Endodermal cell (in vitro differentiated cells): ENCODE results near the gene RAB7B. TPM values are rescaled to one million over a fixed set of nuclear protein-coding genes. Genes with fewer than 3 reads are reported as not detected.

Experiments used
- DNase-seq: peaks from one replicate; pipeline ENCODE4 v3.0.0-alpha.2; 2017
- H3K27ac ChIP-seq: 2 replicates; pipeline ENCODE4 v1.5.1; 2013; ENCODE audit warnings: mild to moderate bottlenecking, low read depth, low read length, moderate library complexity
- H3K27me3 ChIP-seq: 2 replicates; pipeline ENCODE4 v1.6.1; 2013; ENCODE audit warnings: mild to moderate bottlenecking, low read length, moderate library complexity; ENCODE audit not compliant: insufficient read depth, control insufficient read depth, poor library complexity, severe bottlenecking
- H3K36me3 ChIP-seq: 2 replicates; pipeline ENCODE4 v1.7.0; 2013; ENCODE audit warnings: mild to moderate bottlenecking, low read length, moderate library complexity; ENCODE audit not compliant: control insufficient read depth, insufficient read depth
- H3K4me1 ChIP-seq: one replicate; pipeline ENCODE4 v1.7.0; 2013; ENCODE audit warnings: low read length; ENCODE audit not compliant: control insufficient read depth, insufficient read depth
- H3K4me3 ChIP-seq: 2 replicates; pipeline ENCODE4 v1.5.1; 2013; ENCODE audit warnings: mild to moderate bottlenecking, low read length, moderate library complexity
- H3K9ac ChIP-seq: 2 replicates; pipeline ENCODE4 v1.6.1; 2013; ENCODE audit warnings: mild to moderate bottlenecking, low read length, moderate library complexity; ENCODE audit not compliant: poor library complexity, severe bottlenecking; ENCODE audit errors: extremely low read depth
- H3K9me3 ChIP-seq: 2 replicates; pipeline ENCODE4 v1.6.1; 2013; ENCODE audit warnings: mild to moderate bottlenecking, low read length, moderate library complexity; ENCODE audit not compliant: control insufficient read depth
- H3K27ac Mint-ChIP-seq: 2 replicates; pipeline ENCODE4 v1.8.0; 2020; ENCODE audit warnings: mixed read lengths
- H3K27me3 Mint-ChIP-seq: 2 replicates; pipeline ENCODE4 v1.8.0; 2021; ENCODE audit warnings: mild to moderate bottlenecking, mixed read lengths; ENCODE audit not compliant: insufficient read depth
- H3K36me3 Mint-ChIP-seq: 2 replicates; pipeline ENCODE4 v1.8.0; 2020; ENCODE audit warnings: low read depth, mixed read lengths
- H3K4me1 Mint-ChIP-seq: 2 replicates; pipeline ENCODE4 v1.8.0; 2020; ENCODE audit warnings: mixed read lengths
- H3K4me3 Mint-ChIP-seq: 2 replicates; pipeline ENCODE4 v1.8.0; 2020; ENCODE audit warnings: mild to moderate bottlenecking, moderate library complexity, mixed read lengths
- H3K9me3 Mint-ChIP-seq: 2 replicates; pipeline ENCODE4 v1.8.0; 2020; ENCODE audit warnings: mild to moderate bottlenecking, mixed read lengths
- WGBS, 2 experiments: methylation state at CpG; one replicate each; pipeline versions ENCODE4 v1.1.5 to v1.1.7; 2013; ENCODE audit warnings: missing lambda C conversion rate in 2 of 2, mixed read lengths in 1 of 2; ENCODE audit not compliant: insufficient coverage in 1 of 2, insufficient read length in 1 of 2; 5-methylcytosine and 5-hydroxymethylcytosine counted together
- total RNA-seq, 2 donors: library from RNA; stranded (reverse); fragmentation: NEBNext Ultra II Directional in 1 of 2; extraction: Animal tissue kit (Norgen Biotek cat#: 25700) in 1 of 2; gene quantifications; 2 replicates in 1 of 2; 3 replicates in 1 of 2; pipeline ENCODE4 v1.2.1, GENCODE V29; 2021
- TF ChIP-seq, protein P1 (sequence below): fragments of 200-600 bp; sonication (generic); conservative IDR thresholded peaks from 2 replicates; pipeline ENCODE4 v1.5.0; 2021; ENCODE audit warnings: antibody characterized with exemption, mild to moderate bottlenecking

Gene RAB7B
- total RNA-seq, 2 donors from 2014 or later = not detected

DNA sequence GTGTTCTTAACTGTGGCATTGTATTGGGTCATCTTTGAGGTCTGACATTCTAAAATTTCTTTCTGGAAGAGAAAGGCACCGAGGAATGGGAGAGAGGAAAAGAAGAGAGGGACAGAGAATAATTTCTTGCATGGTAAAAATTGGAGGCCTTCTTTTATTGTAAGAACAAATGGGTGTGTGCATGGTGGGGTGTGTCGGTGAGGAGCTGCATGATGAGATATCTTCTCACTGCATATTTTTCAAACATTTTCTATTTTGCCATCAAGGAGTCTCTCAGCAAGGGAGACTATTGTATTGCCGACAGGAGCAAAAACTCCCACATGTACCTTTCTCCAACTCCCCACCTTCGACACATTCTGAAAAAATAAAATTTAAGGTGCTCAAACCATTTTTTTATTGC is 27.0 kb upstream of the RAB7B start:
- TF ChIP-seq, protein P1, sequence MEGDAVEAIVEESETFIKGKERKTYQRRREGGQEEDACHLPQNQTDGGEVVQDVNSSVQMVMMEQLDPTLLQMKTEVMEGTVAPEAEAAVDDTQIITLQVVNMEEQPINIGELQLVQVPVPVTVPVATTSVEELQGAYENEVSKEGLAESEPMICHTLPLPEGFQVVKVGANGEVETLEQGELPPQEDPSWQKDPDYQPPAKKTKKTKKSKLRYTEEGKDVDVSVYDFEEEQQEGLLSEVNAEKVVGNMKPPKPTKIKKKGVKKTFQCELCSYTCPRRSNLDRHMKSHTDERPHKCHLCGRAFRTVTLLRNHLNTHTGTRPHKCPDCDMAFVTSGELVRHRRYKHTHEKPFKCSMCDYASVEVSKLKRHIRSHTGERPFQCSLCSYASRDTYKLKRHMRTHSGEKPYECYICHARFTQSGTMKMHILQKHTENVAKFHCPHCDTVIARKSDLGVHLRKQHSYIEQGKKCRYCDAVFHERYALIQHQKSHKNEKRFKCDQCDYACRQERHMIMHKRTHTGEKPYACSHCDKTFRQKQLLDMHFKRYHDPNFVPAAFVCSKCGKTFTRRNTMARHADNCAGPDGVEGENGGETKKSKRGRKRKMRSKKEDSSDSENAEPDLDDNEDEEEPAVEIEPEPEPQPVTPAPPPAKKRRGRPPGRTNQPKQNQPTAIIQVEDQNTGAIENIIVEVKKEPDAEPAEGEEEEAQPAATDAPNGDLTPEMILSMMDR = no peak
- Histone ChIP-seq H3K4me3 (no peak overlapping the region), H3K9me3 (no peaks in the 10 kb centered on the region), H3K27ac (no peak overlapping the region), H3K36me3 (no peaks in the 10 kb centered on the region), H3K9ac (no peak overlapping the region), H3K27me3 (peaks cover 14% of the 10 kb centered on the region), H3K4me1 (no peaks in the 10 kb centered on the region)
- Mint-ChIP-seq H3K36me3 (no peaks in the 10 kb centered on the region), H3K4me1 (peaks cover 2% of the 10 kb centered on the region), H3K9me3 (no peaks in the 10 kb centered on the region), H3K27me3 (peaks cover 14% of the 10 kb centered on the region), H3K4me3 (no peak overlapping the region), H3K27ac (no peak overlapping the region)
- no peak for DNase-seq
- 67 to 82% methylated on average over 1 to 4 of the region's 4 CpGs for WGBS, 2 experiments

DNA sequence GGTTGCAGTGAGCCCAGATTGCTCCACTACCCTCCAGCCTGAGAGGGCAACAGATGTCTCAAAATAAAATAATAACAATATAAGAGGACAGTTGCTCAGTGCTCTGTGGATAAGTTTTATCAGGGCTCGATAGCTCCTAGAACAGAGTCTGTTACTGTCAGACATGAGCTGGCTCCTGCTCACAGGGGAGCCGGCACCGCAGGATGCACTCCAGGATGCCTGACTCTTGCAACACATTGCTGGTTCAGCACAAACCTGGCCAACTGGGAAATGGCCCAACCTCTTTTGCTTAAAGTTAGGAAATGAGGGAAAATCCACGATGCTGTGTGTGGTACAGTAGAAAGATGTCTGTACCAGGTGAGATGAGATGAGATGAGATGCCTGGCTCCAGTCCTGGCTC is 26.3 kb upstream of the RAB7B start:
- no peaks in the 10 kb centered on the region for H3K9me3 ChIP-seq
- 91 to 92% methylated on average over 4 of the region's 4 CpGs for WGBS, 2 experiments
- H3K4me3 ChIP-seq = no peak overlapping the region
- H3K4me1 ChIP-seq = peaks cover 5% of the 10 kb centered on the region
- TF ChIP-seq, protein P1 = no peak
- no peak overlapping the region for H3K9ac ChIP-seq
- H3K4me3 Mint-ChIP-seq = no peak overlapping the region
- H3K27me3 ChIP-seq = peaks cover 10% of the 10 kb centered on the region
- H3K27ac Mint-ChIP-seq = no peak overlapping the region
- DNase-seq = no peak
- peaks cover 2% of the 10 kb centered on the region for H3K4me1 Mint-ChIP-seq
- no peak overlapping the region for H3K27ac ChIP-seq
- H3K36me3 Mint-ChIP-seq = no peaks in the 10 kb centered on the region
- H3K9me3 Mint-ChIP-seq = no peaks in the 10 kb centered on the region
- no peaks in the 10 kb centered on the region for H3K36me3 ChIP-seq
- peaks cover 6% of the 10 kb centered on the region for H3K27me3 Mint-ChIP-seq

DNA sequence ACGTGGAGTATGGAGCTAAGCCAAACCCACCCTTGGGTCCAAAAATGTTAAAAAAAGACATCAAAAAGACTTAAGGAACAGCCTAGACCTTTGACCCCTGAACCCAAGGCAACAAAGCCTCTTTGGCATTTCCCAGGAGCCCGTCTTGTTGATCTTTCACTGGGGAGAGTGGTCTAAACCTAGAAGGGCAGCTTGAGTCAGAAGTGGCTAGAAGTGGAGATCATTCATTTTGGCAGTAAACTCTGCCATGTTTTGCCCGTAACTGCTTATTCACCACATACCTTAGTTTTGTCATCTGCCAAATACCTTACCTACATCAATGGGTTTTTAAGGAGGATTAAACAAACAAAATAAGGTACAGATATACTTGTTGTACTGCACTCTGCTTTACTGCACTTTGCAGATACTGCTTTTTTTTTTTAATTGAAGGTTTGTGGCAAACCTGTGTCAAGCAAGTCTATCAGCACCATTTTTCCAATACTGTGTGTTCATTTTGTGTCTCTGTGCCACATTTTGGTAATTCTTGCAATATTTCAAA is 22.2 kb upstream of the RAB7B start:
- H3K9ac ChIP-seq = no peak overlapping the region
- no peaks in the 10 kb centered on the region for H3K36me3 Mint-ChIP-seq
- no peaks in the 10 kb centered on the region for H3K36me3 ChIP-seq
- DNase-seq = no peak
- H3K27ac ChIP-seq = no peak overlapping the region
- 83 to 85% methylated on average over 2 to 3 of the region's 3 CpGs for WGBS, 2 experiments
- TF ChIP-seq, protein P1 = no peak
- H3K9me3 ChIP-seq = no peaks in the 10 kb centered on the region
- H3K4me1 Mint-ChIP-seq = peaks cover 8% of the 10 kb centered on the region
- no peak overlapping the region for H3K4me3 ChIP-seq
- H3K4me3 Mint-ChIP-seq = no peak overlapping the region
- H3K4me1 ChIP-seq = peaks cover 11% of the 10 kb centered on the region
- no peak overlapping the region for H3K27ac Mint-ChIP-seq
- peaks cover 3% of the 10 kb centered on the region for H3K27me3 Mint-ChIP-seq
- no peaks in the 10 kb centered on the region for H3K9me3 Mint-ChIP-seq
- H3K27me3 ChIP-seq = peaks cover 5% of the 10 kb centered on the region
